ENCODE results near the gene OSTF1.

- no peak for TF ChIP-seq CTCF (IDR thresholded peaks at IDR 0.05)
- TF ChIP-seq POLR2A (IDR thresholded peaks at IDR 0.05; ENCODE audit: low read depth), result no peak
Measured at GRCh38 chr9:75053869-75054268, 34.4 kb upstream of the OSTF1 start.

Data from esophagus muscularis mucosa (tissue), 3 donors.